T-helper 2 cell (primary cell): ENCODE results near the gene LYPD3.
A peak's percentile ranks its signal among the peaks of the same experiment; 100 is the strongest.

Experiments used
- DNase-seq, 5 experiments: peaks; one replicate each; pipeline versions ENCODE4 v3.0.0 to v3.0.0-alpha.2; 2012 to 2022

The LYPD3 gene

DNA sequence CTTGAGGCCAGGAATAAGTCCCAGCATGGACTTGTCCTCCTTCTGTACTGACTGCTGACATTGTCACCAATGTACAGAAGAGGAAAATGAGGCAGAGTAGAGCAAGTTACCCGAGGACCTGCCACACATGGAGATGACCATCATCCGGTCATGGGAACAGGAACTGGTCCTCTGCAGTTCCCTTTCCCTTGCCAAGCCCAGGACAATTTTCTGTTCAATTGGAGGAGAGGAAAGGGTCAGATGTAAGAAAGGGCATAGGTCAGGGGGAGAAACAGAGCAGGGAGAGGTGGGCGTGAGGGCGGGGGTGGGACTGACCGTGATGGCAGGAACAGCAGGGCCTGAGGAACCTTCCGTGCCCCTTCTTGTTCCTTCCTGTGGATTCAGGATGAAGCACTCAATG lies 20.5 kb upstream of the LYPD3 start:
- no peak for DNase-seq

DNA sequence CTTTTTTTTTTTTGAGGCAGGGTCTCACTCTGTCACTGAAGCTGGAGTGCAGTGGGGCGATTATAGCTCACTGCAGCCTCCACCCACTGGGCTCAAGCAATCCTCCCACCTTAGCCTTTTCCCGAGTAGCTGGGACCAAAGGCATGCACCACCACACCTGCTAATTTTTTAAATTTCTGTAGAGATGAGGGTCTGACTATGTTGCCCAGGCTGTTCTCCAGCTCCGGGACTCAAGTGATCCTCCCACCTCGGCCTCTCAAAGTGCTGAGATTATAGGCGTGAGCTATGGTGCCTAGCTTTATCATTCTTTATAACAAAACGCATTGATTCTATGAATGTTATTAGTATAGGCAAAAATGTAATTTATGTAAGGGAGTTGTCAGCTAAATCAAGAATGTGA lies 17.9 kb upstream of the LYPD3 start:
- no peak for DNase-seq

DNA sequence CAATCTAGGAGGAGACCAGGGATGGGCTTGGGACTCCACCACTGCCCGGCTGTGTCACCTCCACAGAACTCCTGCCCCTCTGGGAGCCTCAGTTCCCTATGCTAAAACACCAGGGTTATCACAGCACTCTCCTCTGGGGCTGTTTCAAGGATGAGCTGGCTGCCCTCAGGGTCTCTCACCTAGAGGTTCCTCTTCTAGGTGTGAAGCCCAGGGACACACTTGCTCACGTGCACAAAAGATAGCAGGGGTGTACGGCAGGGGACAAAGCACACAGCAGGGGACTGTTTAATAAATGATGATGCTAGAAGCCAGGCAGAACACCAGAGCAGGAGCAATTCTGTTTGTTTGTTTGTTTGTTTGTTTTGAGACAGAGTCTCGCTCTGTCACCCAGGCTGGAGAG lies 16.8 kb upstream of the LYPD3 start:
- DNase-seq: no peak

DNA sequence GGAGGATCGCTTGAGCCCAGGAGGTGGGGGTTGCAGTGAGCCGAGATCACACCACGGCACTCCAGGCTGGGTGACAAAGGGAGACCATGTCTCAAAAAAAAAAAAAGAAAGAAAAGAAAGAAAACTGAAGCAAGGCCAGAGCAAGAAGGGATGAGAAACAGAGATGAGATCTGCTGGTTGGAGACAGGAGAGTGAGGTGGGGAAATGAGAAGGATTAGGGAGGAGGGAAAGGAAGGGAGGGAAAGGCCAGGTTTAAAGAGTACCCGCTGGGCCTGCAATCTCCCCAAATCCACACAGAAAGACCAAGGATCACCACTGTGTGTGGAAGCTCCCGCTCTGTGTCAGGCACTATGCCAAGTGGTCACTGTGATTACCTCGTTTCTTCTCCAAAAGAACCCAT lies 16.3 kb upstream of the LYPD3 start:
- no peak for DNase-seq

DNA sequence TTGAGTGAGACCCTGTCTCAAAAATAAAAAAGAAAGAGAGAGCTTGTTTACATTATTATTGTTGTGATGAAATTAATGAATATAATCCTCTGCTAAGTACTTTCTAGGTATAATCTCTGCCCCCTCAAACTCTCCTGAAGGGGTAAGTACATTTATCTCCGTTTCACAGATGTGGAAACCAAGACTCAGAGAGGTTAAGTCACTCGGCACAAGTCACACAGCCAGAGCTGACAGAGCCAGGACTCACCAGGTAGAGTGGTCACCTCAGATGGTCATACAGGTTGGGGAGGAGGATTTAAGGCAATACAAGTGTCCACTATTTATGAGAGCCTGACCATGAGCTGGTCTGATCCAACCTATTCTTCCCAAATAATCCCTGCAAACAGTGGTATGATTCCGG lies 15.2 kb upstream of the LYPD3 start:
- no peak for DNase-seq

DNA sequence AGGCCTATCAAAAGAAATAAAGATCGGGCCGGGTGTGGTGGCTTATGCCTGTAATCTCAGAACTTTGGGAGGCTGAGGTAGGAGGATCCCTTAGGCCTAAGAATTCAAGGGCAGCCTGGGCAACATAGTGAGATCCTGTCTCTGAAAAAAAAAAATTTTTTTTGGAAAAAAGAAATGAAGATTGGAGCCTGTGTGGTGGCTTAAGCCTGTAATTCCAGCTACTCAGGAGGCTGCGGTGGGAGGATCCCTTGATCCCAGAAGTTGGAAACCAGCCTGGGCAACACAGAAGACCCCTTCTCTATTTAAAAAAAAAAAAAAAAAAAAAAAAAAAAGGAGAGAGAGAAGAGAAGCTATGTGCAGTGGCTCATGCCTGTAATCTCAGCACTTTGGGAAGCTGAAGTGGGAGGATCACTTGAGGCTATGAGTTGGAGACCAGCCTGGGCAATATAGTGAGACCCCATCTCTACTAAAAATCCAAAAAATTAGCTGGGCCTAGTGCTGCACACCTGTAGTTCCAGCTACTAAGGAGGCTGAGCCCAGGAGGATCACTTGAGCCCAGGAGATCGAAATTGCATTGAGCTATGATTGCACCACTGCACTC lies 14.7 kb upstream of the LYPD3 start:
- no peak for DNase-seq

DNA sequence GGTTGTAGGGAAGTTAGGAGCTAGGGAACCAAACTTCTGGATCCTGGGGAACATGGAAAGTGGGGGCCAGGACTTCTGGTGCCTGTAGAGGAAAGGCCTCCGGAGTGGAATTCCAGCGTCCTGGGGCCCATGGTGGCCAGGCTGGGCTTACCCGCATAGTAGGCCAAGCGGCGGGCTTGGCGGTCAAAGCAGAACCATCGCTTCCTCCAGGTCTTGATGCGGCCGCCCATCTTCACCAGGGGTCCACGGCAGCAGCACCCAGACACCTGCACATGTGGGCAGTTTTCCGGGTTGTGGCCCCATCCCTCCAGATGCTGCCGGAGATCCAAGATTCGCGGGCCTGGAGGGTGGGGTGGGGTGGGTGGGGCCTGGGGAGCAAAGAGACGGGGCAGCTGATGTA lies 13.8 kb upstream of the LYPD3 start:
- DNase-seq: no peak

DNA sequence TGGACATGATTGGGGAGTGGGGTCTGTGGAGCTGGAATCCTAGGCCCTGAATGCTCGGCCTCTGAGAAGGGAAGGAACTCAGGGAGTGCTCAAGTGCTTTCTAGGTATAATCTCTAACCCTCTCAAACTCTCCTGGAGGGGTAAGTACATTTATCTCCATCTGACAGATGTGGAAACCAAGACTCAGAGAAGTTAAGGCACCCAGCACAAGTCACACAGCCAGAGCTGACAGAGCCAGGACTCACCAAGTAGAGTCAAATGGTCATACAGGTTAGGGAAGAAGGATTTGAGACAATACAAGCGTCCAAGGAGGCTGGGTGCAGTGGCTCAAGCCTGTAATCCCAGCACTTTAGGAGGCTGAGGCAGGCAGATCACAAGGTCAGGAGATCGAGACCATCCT lies 12.9 kb upstream of the LYPD3 start:
- no peak for DNase-seq

DNA sequence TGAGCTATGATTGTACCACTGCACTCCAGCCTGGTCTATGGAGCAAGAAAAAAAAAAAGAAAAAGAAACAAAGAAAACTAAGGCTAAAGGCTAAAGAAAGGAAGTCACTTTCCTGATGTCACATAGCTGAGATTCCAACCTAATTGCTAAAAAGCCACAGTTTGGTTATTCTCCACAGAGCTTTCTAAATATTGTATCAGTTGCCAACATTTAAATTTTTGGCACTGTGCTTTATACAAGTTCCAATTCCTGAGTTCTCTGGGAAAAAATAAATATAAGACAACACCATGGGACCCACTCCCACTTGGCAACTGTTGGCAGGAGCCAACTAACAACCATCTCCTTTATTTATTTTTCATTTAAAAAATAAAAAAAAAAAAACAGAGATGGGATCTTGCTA lies 11.2 kb upstream of the LYPD3 start:
- DNase-seq: no peak

DNA sequence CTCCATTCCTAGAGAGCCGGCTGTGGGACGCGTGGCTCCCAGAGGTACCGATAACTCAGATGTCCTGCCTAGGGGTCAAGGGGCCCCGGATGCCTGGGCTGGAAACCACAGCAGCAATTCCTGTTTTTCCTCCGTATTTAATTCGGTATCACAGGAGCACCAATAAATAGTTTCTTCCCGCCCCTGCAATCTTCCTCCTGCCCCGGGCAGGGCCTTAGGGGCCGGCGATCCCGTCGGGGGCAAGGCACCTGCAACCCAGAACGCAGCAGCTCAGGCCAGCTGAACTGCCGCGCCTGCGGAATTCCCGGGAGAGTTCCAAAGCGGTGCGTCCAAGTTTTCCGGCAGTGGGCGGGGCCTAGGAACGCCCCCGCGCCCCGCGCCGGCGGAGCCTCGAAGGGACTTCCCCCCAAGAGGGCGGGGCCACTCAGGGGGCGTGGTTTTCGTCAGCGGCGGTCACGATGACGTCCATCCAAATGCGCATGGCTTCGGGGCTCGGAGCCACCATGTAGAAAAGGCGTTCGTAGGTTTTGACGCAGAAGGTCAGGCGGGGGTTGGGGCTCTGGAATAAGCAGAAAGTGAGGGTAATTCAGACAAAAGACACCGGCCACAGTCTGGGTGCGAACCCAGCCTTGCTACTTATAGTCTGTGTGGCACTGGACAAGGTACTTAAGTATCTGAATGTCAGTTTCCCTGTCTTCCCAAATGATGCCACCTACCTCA lies 9.7 kb upstream of the LYPD3 start:
- peak; percentile 85 to 98 (median 87) for DNase-seq

DNA sequence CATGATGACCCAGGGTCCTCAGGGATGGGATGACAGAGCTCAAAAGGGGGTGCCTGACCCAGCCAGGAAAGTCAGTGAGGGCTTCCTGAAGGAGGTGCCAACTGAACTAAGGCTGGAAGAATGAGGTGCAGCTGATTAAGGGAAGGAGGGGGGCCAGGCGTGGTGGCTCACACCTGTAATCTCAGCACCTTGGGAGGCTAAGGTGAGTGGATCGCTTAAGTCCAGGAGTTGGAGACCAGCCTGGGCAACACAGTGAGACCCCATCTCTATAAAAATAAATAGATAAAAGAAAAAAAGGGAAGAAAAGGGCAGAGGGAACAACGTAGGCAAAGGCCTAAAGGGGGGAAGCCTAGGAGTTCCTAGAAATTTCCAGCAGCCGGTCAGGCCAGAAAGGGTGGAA lies 9.1 kb upstream of the LYPD3 start:
- no peak for DNase-seq

DNA sequence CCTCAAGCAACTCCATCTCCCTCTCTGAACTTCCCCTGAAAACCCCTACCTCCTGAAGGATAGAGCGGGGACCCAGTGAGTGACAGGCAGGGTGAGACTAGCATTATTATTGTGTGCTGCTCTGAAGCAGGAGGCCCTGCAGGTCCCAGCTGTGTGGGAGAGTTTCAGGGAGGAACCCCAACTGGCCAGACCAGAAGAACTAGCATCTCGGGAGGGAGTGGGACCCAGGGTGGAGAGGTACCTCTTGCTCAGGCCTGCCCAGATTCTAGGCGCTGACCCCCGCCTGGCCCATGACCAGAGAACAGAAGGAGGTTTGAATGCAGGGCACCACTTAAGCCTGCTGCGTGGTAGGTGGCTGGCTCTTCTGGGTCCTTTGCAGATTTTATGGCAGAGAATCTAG lies 5.7 kb upstream of the LYPD3 start:
- no peak for DNase-seq

DNA sequence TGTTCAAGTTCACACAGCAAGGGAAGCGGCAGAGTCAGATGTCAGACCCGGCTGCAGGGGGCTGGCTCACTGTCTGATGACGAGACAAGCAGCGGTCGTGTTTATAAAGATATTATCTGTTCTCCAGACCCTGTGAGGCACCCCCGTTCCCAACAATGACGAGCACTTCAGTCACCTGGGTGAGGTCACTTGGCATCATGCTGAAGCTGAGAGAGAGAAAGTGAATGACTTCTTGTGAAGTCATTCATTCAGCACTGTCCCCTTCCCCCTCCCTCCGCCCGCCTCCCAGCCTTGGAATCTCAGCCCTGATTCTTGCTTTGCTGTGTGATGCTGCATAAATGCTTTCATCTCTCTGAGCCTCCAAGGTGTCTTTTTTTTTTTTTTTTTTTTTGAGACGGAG lies 4.9 kb upstream of the LYPD3 start:
- DNase-seq: peak in 1 of 5 experiments; percentile 41

DNA sequence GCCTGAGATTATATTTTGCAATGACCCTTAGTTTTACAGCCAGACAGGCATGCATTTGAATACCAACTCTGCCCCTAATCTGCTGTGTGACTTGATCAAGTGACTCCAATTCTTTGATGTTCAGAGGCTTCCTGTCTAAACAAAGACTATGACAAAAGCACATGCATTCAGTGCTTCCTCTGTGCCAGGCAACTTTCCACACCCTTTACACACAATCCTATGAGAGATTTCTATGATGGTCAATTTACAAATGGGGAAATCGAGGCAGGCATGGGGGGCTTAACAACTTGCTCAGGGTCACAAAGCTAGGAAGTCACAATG lies 3.7 kb upstream of the LYPD3 start:
- no peak for DNase-seq

DNA sequence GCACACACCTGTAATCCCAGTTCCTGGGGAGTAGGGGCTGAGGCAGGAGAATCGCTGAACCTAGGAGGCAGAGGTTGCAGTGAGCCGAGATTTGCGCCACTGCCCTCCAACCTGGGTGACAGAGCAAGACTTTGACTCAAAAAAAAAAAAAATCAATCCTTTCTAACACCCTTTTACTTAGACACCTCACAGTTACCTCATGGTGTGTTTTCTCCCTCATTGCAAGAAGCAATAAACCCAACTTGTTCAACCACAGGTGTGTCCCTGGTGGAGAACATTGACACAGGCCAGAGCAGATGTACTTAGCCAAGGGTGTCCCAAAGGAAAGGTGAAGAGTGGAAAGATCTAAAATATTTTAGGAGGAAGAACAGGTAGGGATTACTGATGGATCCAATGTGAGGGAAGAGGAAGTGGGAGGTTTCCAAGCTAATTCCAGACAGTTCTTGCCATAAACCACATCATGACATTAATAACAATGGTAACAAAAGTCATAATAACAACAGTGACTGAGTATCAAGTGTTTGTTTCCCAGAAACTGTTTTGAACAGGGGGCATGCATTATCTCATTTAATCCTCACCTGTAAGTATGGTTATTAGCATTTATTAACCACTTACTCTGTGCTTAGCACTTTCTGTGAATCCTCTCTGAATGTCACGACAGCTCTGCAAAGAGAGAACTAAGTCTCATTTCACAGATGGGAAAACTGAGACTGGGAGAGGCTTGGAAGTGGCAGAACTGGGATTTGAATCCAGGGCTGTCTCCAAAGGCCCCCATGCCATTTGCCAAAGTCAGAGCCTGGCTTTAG lies 3.1 kb upstream of the LYPD3 start:
- DNase-seq: no peak

DNA sequence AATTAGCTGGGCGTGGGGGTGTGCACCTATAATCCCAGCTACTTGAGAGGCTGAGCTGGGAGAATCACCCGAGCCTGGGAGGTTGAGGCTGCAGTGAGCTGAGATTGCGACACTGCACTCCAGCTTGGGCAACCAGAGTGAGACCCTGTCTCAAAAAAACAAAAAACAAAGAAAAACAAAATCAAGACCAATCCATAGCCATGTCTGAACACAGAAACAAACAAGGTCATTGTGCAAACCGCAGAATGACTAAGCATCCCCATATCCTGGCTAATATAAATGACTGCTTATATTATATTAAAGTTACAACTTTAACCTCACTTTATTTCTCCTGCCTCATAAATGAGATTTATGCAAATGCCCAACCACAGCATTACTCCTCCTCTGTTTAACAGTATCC lies 2.3 kb upstream of the LYPD3 start:
- no peak for DNase-seq

DNA sequence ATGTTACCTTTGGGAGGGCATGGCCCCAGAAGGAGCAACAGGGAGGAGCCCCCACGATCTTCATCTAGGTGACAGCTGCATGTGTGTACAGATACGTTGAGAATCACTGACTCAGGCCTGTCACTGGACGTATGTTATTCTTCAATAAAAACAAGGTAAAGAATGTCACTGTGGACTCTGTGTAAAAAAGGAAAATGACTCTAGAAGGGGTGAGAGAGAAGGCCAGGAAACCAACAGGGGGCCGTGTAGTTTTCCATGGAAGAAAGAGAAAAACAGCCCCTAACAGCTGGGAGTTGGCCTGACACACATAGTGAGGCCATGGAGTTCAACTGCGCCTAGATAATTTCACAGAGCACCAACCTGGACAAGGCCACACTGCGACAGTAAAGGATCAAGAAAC lies 1.9 kb upstream of the LYPD3 start:
- no peak for DNase-seq

DNA sequence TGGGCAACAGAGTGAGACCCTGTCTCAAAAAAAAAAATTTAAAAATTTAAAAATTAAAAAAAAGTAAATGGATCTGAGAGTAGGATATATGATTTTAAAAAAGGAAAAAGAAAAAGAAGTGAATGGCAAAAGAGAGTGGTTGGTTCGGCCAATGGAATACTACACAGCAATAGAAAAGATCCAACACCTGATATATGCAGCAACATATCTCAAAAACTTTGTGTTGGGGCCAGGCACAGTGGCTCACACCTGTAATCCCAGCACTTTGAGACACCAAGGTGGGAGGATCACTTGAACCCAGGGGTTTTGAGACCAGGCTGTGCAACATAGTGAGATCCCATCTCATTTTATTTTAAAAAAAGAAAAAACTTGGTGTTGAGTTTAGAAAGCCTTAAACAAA lies 1.4 kb upstream of the LYPD3 start:
- DNase-seq: no peak

DNA sequence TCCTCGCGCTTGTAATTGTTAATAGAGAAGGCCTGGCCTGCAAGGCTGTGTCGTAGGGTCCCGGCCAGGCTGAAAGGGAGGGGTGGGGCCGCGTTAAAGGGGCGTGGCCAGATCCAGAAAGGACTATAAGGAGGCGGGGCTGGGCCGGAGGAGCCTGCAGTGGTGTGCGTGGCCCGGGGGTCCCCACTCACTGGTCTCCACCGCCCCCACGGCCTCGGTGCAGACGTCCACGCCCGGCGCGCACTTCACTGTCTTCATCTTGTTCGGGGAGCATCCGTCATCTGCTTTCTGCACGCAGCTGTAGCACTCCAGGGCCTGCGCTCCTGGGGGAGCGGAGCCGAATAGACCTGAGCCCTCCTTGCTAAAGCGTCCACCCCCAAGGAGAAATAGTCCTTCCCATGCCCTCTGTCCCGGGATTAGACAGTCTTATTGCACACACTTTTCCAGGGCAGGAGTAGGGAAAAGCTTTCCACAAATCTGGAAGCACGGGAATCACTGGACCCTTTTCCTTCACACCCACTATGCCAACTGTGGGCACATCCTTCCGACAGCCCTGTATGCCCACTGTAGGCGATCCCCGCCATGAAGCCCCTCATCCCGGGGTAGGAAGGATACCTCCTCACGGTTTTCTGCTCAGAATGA lies 1.2 kb downstream of the LYPD3 start:
- DNase-seq: peak in 2 of 5 experiments; percentile 58 to 59

DNA sequence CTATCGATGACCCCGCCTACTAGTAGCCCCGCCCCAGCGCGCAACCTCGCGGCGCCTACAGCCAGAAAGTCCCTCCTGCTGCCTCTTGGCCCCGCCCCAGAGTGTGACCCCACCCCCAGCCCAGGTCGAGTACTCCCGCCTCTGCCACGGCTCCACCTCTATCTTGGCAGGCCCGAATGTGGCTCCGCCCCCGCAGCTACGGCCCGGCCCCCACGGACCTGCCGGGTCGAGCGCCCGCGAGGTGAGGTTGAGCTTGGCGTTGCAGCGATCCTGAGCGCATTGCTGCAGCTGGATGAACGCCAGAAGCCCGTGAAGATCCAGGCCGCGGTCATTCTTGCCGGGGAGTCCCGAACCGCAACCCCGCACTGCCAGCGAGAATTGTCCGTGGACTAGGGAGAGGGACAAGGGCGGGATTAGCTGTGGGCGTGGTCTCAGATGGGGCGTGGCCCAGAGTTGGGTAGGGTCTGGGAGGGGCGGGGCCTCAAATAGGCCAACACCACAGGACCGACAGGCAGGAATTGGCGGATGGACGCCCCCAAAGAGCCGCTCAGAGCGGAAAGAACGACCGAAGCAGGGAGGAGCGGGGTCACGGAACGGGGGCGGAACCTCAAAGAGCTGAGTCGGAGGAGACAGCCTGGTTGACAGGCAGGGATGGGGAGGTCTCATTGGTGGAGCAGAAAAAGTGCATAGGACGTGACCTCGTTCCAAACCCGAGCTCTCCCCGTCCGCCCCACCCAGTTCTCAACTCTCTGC lies 1.9 kb downstream of the LYPD3 start:
- DNase-seq: peak; percentile 96 to 100 (median 99)

DNA sequence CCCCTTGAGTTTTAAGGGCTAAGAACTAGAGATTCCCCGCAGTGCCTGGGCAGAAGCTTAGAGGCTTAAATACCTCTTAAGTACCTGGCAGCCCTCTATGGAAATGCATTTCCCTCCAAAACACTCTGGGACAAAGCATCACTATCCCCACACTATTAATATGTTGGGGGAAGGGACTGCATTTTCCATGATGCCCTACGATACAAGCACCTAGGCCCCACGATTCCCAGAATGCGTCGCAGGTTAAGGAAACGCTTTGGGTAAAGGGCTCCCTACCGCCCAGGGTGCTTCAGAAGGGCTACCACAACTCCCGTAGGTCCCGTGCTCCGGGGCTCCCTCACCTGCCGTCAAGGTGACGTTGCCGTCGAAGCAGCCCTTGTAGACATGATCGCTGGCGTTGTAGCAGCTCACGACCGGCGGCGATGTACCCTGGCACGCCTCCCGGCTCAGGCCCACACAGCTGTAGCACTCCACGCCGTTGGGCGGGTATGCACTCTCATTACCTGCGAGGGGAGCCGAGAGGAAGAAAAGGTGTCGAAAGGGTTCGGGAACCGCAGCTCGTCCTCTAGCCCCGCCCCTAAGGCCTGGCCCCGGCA lies 2.5 kb downstream of the LYPD3 start:
- no peak for DNase-seq

DNA sequence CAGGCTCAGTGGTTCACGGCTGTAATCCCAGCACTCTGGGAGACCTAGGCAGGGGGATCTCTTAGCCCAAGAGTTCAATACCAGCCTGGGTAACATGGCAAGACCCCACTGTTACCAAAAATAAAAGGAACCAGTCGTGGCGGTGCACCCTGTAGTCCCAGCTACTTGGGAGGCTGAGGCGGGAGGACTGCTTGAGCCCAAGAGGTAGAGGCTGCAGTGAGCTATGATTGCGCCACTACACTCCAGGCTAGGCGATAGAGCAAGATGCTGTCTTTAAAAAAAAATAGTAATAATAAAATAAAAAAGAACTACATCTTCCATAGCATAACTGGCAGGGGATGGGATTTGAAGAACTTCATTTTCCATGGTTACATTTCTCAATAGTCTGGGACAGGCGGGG lies 3.0 kb downstream of the LYPD3 start:
- DNase-seq: no peak

DNA sequence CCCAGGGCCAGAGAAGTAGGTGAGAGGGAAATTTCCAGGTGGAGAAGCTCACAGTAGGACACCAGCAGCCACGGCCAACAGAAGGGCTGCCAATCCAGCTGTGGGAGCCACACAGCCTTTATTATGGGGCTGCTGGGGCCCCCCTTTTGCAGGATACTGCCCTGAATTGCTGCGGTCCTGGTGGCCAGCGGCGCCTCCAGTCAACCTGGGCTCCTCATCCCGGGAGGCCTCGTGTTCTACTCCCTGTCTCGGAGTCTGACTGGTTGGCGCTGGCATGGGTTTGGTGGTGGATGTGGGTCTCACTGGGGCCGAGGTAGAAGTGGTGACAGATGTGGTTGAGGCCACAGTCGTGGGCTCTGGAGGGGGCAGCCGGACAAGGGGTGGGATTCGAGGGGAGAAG lies 4.1 kb downstream of the LYPD3 start:
- no peak for DNase-seq
